ENCODE measurements around the gene TMUB2. TPM values are rescaled to one million over a fixed set of nuclear protein-coding genes. Genes with fewer than 3 reads are reported as not detected.

Gene TMUB2
- total and polyA plus RNA-seq, 2 of the 13 experiments (the other 11 are each of a cell fraction or from before 2014, with no cell fraction given) = 26.9 to 50.8 TPM

- TF ChIP-seq BORCS8-MEF2B (CRISPR knock-in tag; IDR thresholded peaks at IDR 0.05) (0 out of 2 replicates have a peak, but pooled peaks have one; percentile 24), AGO2 (optimal IDR thresholded peaks at IDR 0.05; ENCODE audit: low read depth, low read length) (peak; percentile 93), SAFB2 (CRISPR knock-in tag; IDR thresholded peaks at IDR 0.05; ENCODE audit: borderline replicate concordance, low read depth) (0 out of 2 replicates have a peak, but pooled peaks have one; percentile 28), DNMT1 (CRISPR knock-in tag; IDR thresholded peaks at IDR 0.05) (0 out of 2 replicates have a peak, but pooled peaks have one; percentile 46), NFE2L2 (IDR thresholded peaks at IDR 0.05; ENCODE audit: low read length) (no peak), ZNF33B (CRISPR knock-in tag; IDR thresholded peaks at IDR 0.05) (0 out of 2 replicates have a peak, but pooled peaks have one; percentile 38), CSRNP1 (CRISPR knock-in tag; IDR thresholded peaks at IDR 0.05) (peak; percentile 65; the same call in 1 of the 2 replicates), ZNF687 (CRISPR knock-in tag; IDR thresholded peaks at IDR 0.05) (peak; percentile 41), RBM22 (optimal IDR thresholded peaks at IDR 0.05; ENCODE audit: low read length) (peak; percentile 88), MED8 (CRISPR knock-in tag; IDR thresholded peaks at IDR 0.05; ENCODE audit: insufficient replicate concordance) (no peak)
Measured at GRCh38 chr17:44171931-44172455, 14.8 kb upstream of the TMUB2 start (continued).

Measured in HepG2 (cell line).